Heart right ventricle (tissue), 16 donors: ENCODE measurements around the gene CLSTN2. TPM values are rescaled to one million over a fixed set of nuclear protein-coding genes. Genes with fewer than 3 reads are reported as not detected.

Experiments
- ATAC-seq, 8 donors: fragments of 200-7000 bp; cut with Tn5 transposase; one replicate each; pipeline ENCODE4 v1.9.1; 2020; ENCODE audit warnings: mild to moderate bottlenecking in 8 of 8, moderate library complexity in 8 of 8, moderate number of reproducible peaks in 1 of 8
- DNase-seq, 2 donors: peaks; one replicate each; pipeline ENCODE4 v3.0.0-alpha.2; 2020
- H3K27ac ChIP-seq, 10 donors: fragments of 200-600 bp; sonication (generic) in 2 of 10; one replicate each; pipeline versions ENCODE4 v1.5.0 to v1.8.0; 2020 to 2022; ENCODE audit warnings: mild to moderate bottlenecking in 3 of 10
- H3K27me3 ChIP-seq, 7 donors: fragments of 200-600 bp; one replicate each; pipeline ENCODE4 v1.8.0; 2021 to 2022; ENCODE audit warnings: mild to moderate bottlenecking in 2 of 7
- H3K36me3 ChIP-seq, 9 donors: fragments of 200-600 bp; sonication (generic) in 1 of 9; one replicate each; pipeline versions ENCODE4 v1.5.0 to v1.8.0; 2020 to 2022; ENCODE audit warnings: mild to moderate bottlenecking in 2 of 9
- H3K4me1 ChIP-seq, 9 donors: fragments of 200-600 bp; sonication (generic) in 1 of 9; one replicate each; pipeline versions ENCODE4 v1.5.0 to v1.8.0; 2020 to 2022; ENCODE audit warnings: mild to moderate bottlenecking in 4 of 9
- H3K4me3 ChIP-seq, 10 donors: fragments of 200-600 bp; sonication (generic) in 2 of 10; one replicate each; pipeline versions ENCODE4 v1.5.0 to v1.8.0; 2020 to 2022; ENCODE audit warnings: mild to moderate bottlenecking in 7 of 10, moderate library complexity in 2 of 10
- H3K9me3 ChIP-seq, 11 donors: fragments of 200-600 bp in 10 of 11; sonication (generic) in 2 of 11; one replicate each; pipeline versions ENCODE4 v1.5.0 to v1.8.0; 2013 to 2022; ENCODE audit warnings: mild to moderate bottlenecking in 2 of 11, control low read depth in 1 of 11, moderate library complexity in 1 of 11
- CTCF ChIP-seq, 9 donors: fragments of 200-600 bp; sonication (generic) in 2 of 9; IDR thresholded peaks; one replicate each; pipeline versions ENCODE4 v1.5.0 to v1.8.0; 2021 to 2022; ENCODE audit warnings: antibody characterized with exemption in 9 of 9, mild to moderate bottlenecking in 5 of 9, moderate library complexity in 1 of 9
- WGBS, 2 donors: extraction: QIAGEN DNeasy Blood & Tissue Kit; methylation state at CpG; one replicate each; pipeline ENCODE4 v1.1.7; 2013; ENCODE audit warnings: inconsistent platforms in 1 of 2; 5-methylcytosine and 5-hydroxymethylcytosine counted together
- intact Hi-C, 10 donors: fragments of 100-400 bp; cut with DNase I; formaldehyde crosslinking; loops; one replicate each; pipeline versions ENCODE4 v1.11.1 to v1.14.2; 2022
- polyA plus RNA-seq, 2 donors: library from polyadenylated mRNA; stranded (reverse); fragments of 200-250 nt; gene quantifications; one replicate each; pipeline ENCODE4 v1.2.3, GENCODE V29; 2013
- total RNA-seq, 10 donors: library from RNA; stranded (reverse); fragmentation: NEBNext Ultra II Directional in 3 of 10; extraction: Animal tissue kit (Norgen Biotek cat#: 25700) in 3 of 10; gene quantifications; one replicate each; pipeline versions ENCODE4 v1.2.1 to v1.2.4, GENCODE V29; 2021 to 2023
- donor health status: Arrhythmogenic right ventricular cardiomyopathy.
- donor health status: ischemic (EF 13 %, LVEDD 7.1; RV severe dilation, severe dysfunction).
- donor health status: healthy with polysubstance abuse.
- donor health status: DM: no; HTN: yes; CAD: no.
- donor health status: DM: no; HTN: no; CAD: no.
- donor health status: ischemic (EF 25% LVEDD 6.9; RV normal size, moderate dysfunction).
- donor health status: ischemic (EF 25% LVEDD 5.7; RV mildly dilated, moderate dysfunction).
- donor health status: healthy.
- donor health status: DM: yes; HTN: yes; CAD: no.
- donor health status: Ischemic cardiomyopathy.
- donor health status: ischemic (EF 35%, LVEDD 5.7; RV mildly dilated, moderate dysfunction).
- donor health status: nonischemic (EF 11% LVEDD 7.7; RV severe dilation, severe dysfunction).
- donor health status: DM: yes; HTN: yes; CAD: no.
- donor health status: PGD.
- donor health status: ischemic (EF 29% LVEDD 5.4; RV normal size, mild dysfunction).
- donor health status: nonischemic (EF 23%, LVEDD 6.1; RV moderate dilation, normal function).

The CLSTN2 gene
- total and polyA plus RNA-seq, 12 donors: 0.57 to 10.7 (median 4.4) TPM

- ATAC-seq (no peak), DNase-seq (no peak)
- Histone ChIP-seq H3K27me3 (peaks cover 0 to 8% (median 0%) of the 10 kb centered on the region in 7 donors), H3K36me3 (no peaks in the 10 kb centered on the region), H3K4me3 (no peak overlapping the region), H3K9me3 (no peaks in the 10 kb centered on the region), H3K4me1 (no peaks in the 10 kb centered on the region), H3K27ac (no peak overlapping the region)
- intact Hi-C loops: no loop called here
- WGBS, 2 donors: 58 to 64% methylated on average over 1 of the region's 1 CpG
- TF ChIP-seq CTCF (IDR thresholded peaks at IDR 0.05): no peak
Observed at GRCh38 chr3:140081887-140082286, 146.9 kb downstream of the CLSTN2 start.

- H3K4me1 ChIP-seq: no peaks in the 10 kb centered on the region
- no peak for TF ChIP-seq CTCF (IDR thresholded peaks at IDR 0.05)
- no peak overlapping the region for H3K27ac ChIP-seq
- WGBS, 2 donors: 70 to 73% methylated on average over 5 of the region's 5 CpGs
- no peaks in the 10 kb centered on the region for H3K36me3 ChIP-seq
- intact Hi-C loops: no loop called here
- peaks cover 0 to 8% (median 0%) of the 10 kb centered on the region in 7 donors for H3K27me3 ChIP-seq
- no peak for ATAC-seq
- peaks cover 0 to 10% (median 0%) of the 10 kb centered on the region in 11 donors for H3K9me3 ChIP-seq
- no peak overlapping the region for H3K4me3 ChIP-seq
- no peak for DNase-seq
Observed at GRCh38 chr3:140085001-140085400, 150.0 kb downstream of the CLSTN2 start.

GRCh38 chr3:140086642-140087041 lies 151.7 kb downstream of the CLSTN2 start:
- intact Hi-C loops: no loop called here
- H3K36me3 ChIP-seq: no peaks in the 10 kb centered on the region
- no peak for TF ChIP-seq CTCF (IDR thresholded peaks at IDR 0.05)
- H3K4me3 ChIP-seq: no peak overlapping the region
- peaks cover 0 to 10% (median 0%) of the 10 kb centered on the region in 11 donors for H3K9me3 ChIP-seq
- no peak overlapping the region for H3K27ac ChIP-seq
- H3K4me1 ChIP-seq: peaks cover 0 to 7% (median 0%) of the 10 kb centered on the region in 9 donors
- ATAC-seq: no peak
- peaks cover 0 to 8% (median 0%) of the 10 kb centered on the region in 7 donors for H3K27me3 ChIP-seq
- no peak for DNase-seq
- WGBS, 2 donors: 48 to 70% methylated on average over 1 of the region's 1 CpG

- H3K4me1 ChIP-seq: peaks cover 0 to 7% (median 0%) of the 10 kb centered on the region in 9 donors
- no peak overlapping the region for H3K4me3 ChIP-seq
- H3K36me3 ChIP-seq: no peaks in the 10 kb centered on the region
- WGBS, 2 donors: 73 to 81% methylated on average over 3 of the region's 3 CpGs
- TF ChIP-seq CTCF (IDR thresholded peaks at IDR 0.05): no peak
- H3K27me3 ChIP-seq: peaks cover 0 to 5% (median 0%) of the 10 kb centered on the region in 7 donors
- intact Hi-C loops: no loop called here
- H3K9me3 ChIP-seq: peaks cover 0 to 10% (median 0%) of the 10 kb centered on the region in 11 donors
- no peak overlapping the region for H3K27ac ChIP-seq
- DNase-seq: no peak
- no peak for ATAC-seq
Observed at GRCh38 chr3:140088058-140088457, 153.1 kb downstream of the CLSTN2 start.
